Measurements from ENCODE around the gene NDUFS1. TPM values are rescaled to one million over a fixed set of nuclear protein-coding genes. Genes with fewer than 3 reads are reported as not detected.
A peak's percentile ranks its signal among the peaks of the same experiment; 100 is the strongest.

The NDUFS1 gene
- total and polyA plus RNA-seq, 2 experiments from 2014 or later = 34.5 to 97.9 TPM

DNA sequence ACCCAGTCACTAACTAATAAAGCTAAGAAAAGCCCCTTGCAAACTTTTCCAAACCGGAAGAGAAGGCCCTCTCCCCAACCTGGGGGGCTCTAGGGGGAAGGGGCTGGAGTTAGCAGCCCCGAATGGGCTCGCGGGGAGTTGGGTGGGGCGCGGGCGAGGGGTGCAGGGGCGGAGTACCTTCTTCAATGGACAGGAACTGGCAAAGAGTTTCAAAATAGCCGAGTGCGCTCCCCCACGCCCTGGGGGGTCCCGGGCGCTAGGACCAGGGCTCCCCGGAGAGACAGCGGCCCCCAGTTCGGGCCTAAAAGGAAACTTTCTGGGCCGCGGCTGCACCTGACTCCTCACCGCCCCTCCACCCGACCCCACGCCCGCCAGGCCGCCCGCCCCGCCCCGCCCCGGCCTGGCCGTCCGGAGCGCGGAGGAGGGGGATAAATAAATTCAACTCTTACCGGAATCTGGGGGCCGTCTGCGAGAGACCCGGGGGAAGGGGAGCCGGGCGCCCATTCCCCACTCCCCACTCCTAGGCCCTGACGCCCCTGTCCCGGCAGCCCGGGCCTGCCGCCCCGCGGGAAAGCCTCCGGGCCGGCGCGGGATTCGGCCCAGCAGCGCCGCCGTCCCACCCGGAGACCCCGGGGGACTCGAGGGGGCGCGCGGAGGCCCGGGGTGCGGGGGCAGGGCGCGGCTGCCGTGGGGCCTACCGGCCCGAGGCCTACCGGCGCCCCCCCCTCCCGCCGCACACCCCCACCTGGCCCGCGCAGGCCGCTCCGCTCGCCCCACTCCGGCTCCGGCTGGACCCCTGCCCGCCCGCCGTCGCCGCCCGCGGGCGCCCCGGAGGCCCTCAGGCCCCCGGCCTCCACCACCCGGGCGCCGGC, 74.1 kb downstream of the NDUFS1 start:
- Mint-ChIP-seq H3K27me3 (ENCODE audit: insufficient read depth, low read depth, poor library complexity) (peaks cover 29% of the 10 kb centered on the region), H3K36me3 (ENCODE audit: low read depth) (peaks cover 45% of the 10 kb centered on the region), H3K4me3 (peak overlapping the region; percentile 92), H3K27ac (peak overlapping the region; percentile 96), H3K4me1 (peaks cover 26% of the 10 kb centered on the region), H3K9me3 (peaks cover 8% of the 10 kb centered on the region; the same call in 2 of the 3 replicates)
- Histone ChIP-seq H4K20me1 (replicated peaks; ENCODE audit: insufficient read depth) (no peaks in the 10 kb centered on the region; the same call in 1 of the 2 replicates), H3K27me3 (ENCODE audit: insufficient read depth) (no peaks in the 10 kb centered on the region), H3K79me2 (replicated peaks; ENCODE audit: insufficient read depth) (peaks cover 73% of the 10 kb centered on the region), H3K36me3 (ENCODE audit: insufficient read depth) (peaks cover 6% of the 10 kb centered on the region; the same call in 1 of the 2 replicates), H3K27ac (ENCODE audit: low read depth) (peak overlapping the region; percentile 99), H3F3A (replicated peaks; ENCODE audit: low read depth) (peaks cover 7% of the 10 kb centered on the region; the same call in 1 of the 2 replicates), H3K9me2 (ENCODE audit: insufficient read depth) (no peaks in the 10 kb centered on the region), H3K4me1 (ENCODE audit: insufficient read depth) (peaks cover 25% of the 10 kb centered on the region), H3K4me3 (peak overlapping the region; percentile 89), H3K4me2 (peak overlapping the region; percentile 87), H2AFZ (no peak overlapping the region)
- TF ChIP-seq POLR2AphosphoS5 (IDR thresholded peaks at IDR 0.05; ENCODE audit: low read depth) (no peak), CREB1 (CRISPR knock-in tag; IDR thresholded peaks at IDR 0.05; ENCODE audit: low read depth) (no peak), EZH2 (IDR thresholded peaks at IDR 0.05; ENCODE audit: low read depth, unreplicated experiment) (no peak), STAT1 (IDR thresholded peaks at IDR 0.05; ENCODE audit: unreplicated experiment) (no peak), ZNF114 (CRISPR knock-in tag; IDR thresholded peaks at IDR 0.05) (no peak), EZH2phosphoT487 (IDR thresholded peaks at IDR 0.05; ENCODE audit: unreplicated experiment) (no peak), NANOG (IDR thresholded peaks at IDR 0.05; ENCODE audit: borderline replicate concordance) (no peak), ZNF331 (CRISPR knock-in tag; IDR thresholded peaks at IDR 0.05; ENCODE audit: low read depth) (no peak), JUNB (IDR thresholded peaks at IDR 0.05; ENCODE audit: unreplicated experiment) (no peak)
- TF ChIP-seq, protein P1, sequence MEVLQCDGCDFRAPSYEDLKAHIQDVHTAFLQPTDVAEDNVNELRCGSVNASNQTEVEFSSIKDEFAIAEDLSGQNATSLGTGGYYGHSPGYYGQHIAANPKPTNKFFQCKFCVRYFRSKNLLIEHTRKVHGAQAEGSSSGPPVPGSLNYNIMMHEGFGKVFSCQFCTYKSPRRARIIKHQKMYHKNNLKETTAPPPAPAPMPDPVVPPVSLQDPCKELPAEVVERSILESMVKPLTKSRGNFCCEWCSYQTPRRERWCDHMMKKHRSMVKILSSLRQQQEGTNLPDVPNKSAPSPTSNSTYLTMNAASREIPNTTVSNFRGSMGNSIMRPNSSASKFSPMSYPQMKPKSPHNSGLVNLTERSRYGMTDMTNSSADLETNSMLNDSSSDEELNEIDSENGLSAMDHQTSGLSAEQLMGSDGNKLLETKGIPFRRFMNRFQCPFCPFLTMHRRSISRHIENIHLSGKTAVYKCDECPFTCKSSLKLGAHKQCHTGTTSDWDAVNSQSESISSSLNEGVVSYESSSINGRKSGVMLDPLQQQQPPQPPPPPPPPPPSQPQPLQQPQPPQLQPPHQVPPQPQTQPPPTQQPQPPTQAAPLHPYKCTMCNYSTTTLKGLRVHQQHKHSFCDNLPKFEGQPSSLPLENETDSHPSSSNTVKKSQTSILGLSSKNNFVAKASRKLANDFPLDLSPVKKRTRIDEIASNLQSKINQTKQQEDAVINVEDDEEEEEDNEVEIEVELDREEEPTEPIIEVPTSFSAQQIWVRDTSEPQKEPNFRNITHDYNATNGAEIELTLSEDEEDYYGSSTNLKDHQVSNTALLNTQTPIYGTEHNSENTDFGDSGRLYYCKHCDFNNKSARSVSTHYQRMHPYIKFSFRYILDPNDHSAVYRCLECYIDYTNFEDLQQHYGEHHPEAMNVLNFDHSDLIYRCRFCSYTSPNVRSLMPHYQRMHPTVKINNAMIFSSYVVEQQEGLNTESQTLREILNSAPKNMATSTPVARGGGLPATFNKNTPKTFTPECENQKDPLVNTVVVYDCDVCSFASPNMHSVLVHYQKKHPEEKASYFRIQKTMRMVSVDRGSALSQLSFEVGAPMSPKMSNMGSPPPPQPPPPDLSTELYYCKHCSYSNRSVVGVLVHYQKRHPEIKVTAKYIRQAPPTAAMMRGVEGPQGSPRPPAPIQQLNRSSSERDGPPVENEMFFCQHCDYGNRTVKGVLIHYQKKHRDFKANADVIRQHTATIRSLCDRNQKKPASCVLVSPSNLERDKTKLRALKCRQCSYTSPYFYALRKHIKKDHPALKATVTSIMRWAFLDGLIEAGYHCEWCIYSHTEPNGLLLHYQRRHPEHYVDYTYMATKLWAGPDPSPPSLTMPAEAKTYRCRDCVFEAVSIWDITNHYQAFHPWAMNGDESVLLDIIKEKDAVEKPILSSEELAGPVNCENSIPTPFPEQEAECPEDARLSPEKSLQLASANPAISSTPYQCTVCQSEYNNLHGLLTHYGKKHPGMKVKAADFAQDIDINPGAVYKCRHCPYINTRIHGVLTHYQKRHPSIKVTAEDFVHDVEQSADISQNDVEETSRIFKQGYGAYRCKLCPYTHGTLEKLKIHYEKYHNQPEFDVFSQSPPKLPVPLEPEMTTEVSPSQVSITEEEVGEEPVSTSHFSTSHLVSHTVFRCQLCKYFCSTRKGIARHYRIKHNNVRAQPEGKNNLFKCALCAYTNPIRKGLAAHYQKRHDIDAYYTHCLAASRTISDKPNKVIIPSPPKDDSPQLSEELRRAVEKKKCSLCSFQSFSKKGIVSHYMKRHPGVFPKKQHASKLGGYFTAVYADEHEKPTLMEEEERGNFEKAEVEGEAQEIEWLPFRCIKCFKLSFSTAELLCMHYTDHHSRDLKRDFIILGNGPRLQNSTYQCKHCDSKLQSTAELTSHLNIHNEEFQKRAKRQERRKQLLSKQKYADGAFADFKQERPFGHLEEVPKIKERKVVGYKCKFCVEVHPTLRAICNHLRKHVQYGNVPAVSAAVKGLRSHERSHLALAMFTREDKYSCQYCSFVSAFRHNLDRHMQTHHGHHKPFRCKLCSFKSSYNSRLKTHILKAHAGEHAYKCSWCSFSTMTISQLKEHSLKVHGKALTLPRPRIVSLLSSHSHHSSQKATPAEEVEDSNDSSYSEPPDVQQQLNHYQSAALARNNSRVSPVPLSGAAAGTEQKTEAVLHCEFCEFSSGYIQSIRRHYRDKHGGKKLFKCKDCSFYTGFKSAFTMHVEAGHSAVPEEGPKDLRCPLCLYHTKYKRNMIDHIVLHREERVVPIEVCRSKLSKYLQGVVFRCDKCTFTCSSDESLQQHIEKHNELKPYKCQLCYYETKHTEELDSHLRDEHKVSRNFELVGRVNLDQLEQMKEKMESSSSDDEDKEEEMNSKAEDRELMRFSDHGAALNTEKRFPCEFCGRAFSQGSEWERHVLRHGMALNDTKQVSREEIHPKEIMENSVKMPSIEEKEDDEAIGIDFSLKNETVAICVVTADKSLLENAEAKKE (CRISPR knock-in tag; IDR thresholded peaks at IDR 0.05) = no peak
- TF ChIP-seq, protein P2, sequence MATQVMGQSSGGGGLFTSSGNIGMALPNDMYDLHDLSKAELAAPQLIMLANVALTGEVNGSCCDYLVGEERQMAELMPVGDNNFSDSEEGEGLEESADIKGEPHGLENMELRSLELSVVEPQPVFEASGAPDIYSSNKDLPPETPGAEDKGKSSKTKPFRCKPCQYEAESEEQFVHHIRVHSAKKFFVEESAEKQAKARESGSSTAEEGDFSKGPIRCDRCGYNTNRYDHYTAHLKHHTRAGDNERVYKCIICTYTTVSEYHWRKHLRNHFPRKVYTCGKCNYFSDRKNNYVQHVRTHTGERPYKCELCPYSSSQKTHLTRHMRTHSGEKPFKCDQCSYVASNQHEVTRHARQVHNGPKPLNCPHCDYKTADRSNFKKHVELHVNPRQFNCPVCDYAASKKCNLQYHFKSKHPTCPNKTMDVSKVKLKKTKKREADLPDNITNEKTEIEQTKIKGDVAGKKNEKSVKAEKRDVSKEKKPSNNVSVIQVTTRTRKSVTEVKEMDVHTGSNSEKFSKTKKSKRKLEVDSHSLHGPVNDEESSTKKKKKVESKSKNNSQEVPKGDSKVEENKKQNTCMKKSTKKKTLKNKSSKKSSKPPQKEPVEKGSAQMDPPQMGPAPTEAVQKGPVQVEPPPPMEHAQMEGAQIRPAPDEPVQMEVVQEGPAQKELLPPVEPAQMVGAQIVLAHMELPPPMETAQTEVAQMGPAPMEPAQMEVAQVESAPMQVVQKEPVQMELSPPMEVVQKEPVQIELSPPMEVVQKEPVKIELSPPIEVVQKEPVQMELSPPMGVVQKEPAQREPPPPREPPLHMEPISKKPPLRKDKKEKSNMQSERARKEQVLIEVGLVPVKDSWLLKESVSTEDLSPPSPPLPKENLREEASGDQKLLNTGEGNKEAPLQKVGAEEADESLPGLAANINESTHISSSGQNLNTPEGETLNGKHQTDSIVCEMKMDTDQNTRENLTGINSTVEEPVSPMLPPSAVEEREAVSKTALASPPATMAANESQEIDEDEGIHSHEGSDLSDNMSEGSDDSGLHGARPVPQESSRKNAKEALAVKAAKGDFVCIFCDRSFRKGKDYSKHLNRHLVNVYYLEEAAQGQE (IDR thresholded peaks at IDR 0.05; ENCODE audit: unreplicated experiment) = no peak
- TF ChIP-seq, protein P3, sequence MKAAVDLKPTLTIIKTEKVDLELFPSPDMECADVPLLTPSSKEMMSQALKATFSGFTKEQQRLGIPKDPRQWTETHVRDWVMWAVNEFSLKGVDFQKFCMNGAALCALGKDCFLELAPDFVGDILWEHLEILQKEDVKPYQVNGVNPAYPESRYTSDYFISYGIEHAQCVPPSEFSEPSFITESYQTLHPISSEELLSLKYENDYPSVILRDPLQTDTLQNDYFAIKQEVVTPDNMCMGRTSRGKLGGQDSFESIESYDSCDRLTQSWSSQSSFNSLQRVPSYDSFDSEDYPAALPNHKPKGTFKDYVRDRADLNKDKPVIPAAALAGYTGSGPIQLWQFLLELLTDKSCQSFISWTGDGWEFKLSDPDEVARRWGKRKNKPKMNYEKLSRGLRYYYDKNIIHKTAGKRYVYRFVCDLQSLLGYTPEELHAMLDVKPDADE (IDR thresholded peaks at IDR 0.05) = no peak
- TF ChIP-seq, protein P4, sequence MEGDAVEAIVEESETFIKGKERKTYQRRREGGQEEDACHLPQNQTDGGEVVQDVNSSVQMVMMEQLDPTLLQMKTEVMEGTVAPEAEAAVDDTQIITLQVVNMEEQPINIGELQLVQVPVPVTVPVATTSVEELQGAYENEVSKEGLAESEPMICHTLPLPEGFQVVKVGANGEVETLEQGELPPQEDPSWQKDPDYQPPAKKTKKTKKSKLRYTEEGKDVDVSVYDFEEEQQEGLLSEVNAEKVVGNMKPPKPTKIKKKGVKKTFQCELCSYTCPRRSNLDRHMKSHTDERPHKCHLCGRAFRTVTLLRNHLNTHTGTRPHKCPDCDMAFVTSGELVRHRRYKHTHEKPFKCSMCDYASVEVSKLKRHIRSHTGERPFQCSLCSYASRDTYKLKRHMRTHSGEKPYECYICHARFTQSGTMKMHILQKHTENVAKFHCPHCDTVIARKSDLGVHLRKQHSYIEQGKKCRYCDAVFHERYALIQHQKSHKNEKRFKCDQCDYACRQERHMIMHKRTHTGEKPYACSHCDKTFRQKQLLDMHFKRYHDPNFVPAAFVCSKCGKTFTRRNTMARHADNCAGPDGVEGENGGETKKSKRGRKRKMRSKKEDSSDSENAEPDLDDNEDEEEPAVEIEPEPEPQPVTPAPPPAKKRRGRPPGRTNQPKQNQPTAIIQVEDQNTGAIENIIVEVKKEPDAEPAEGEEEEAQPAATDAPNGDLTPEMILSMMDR (conservative IDR thresholded peaks at IDR 0.05; ENCODE audit: low read depth in 2 of 2) = no peak
- peak; percentile 52 for DNase-seq (ENCODE audit: low spot score)
- peak; percentile 7; the same call in 2 of the 3 replicates for ATAC-seq

Data from GM23338 (cell line).